Natural killer cell (primary cell): ENCODE measurements around the gene PDE5A. TPM values are rescaled to one million over a fixed set of nuclear protein-coding genes. Genes with fewer than 3 reads are reported as not detected.
"Not testable (repeated sequence)": the region's sequence is repeated elsewhere in the genome, so short reads cannot be mapped to it uniquely, and the experiment has no call there.

ENCODE experiments used
- ATAC-seq, 3 donors: fragments of 150-1000 bp in 2 of 3; fragments of 200-7000 bp in 1 of 3; cut with Tn5 transposase; 1 replicate in 1 of 3; 2 replicates in 2 of 3; pipeline ENCODE4 v1.10.0; 2021; ENCODE audit warnings: mild to moderate bottlenecking in 2 of 3, moderate library complexity in 2 of 3
- DNase-seq, 2 donors: peaks; one replicate each; pipeline versions ENCODE4 v3.0.0 to v3.0.0-alpha.2; 2013 to 2021; ENCODE audit warnings: mixed read lengths in 1 of 2
- H3K27ac ChIP-seq: one replicate; pipeline ENCODE4 v1.5.1; 2013; ENCODE audit warnings: mild to moderate bottlenecking, low read length
- H3K27me3 ChIP-seq: one replicate; pipeline ENCODE4 v1.6.1; 2013; ENCODE audit warnings: low read length; ENCODE audit not compliant: control insufficient read depth, insufficient read depth
- H3K36me3 ChIP-seq: one replicate; pipeline ENCODE4 v1.6.1; 2013; ENCODE audit warnings: low read length; ENCODE audit not compliant: control insufficient read depth, insufficient read depth
- H3K4me1 ChIP-seq: one replicate; pipeline ENCODE4 v1.6.1; 2013; ENCODE audit warnings: low read length; ENCODE audit not compliant: control insufficient read depth, insufficient read depth
- H3K4me3 ChIP-seq: one replicate; pipeline ENCODE4 v1.5.1; 2013; ENCODE audit warnings: low read length
- H3K9me3 ChIP-seq: one replicate; pipeline ENCODE4 v1.6.1; 2013; ENCODE audit warnings: low read length; ENCODE audit not compliant: control insufficient read depth, insufficient read depth
- H3K27ac Mint-ChIP-seq, 2 donors: one replicate each; pipeline ENCODE4 v1.8.0; 2022; ENCODE audit warnings: mild to moderate bottlenecking in 2 of 2, mixed read lengths in 2 of 2, moderate library complexity in 1 of 2
- H3K27me3 Mint-ChIP-seq, 2 donors: one replicate each; pipeline ENCODE4 v1.8.0; 2022; ENCODE audit warnings: low read depth in 2 of 2, mixed read lengths in 2 of 2
- H3K36me3 Mint-ChIP-seq: one replicate; pipeline ENCODE4 v1.8.0; 2022; ENCODE audit warnings: mixed read lengths
- H3K4me1 Mint-ChIP-seq, 2 donors: one replicate each; pipeline ENCODE4 v1.8.0; 2022; ENCODE audit warnings: mixed read lengths in 2 of 2
- H3K4me3 Mint-ChIP-seq: one replicate; pipeline ENCODE4 v1.8.0; 2022; ENCODE audit warnings: mild to moderate bottlenecking, moderate library complexity, mixed read lengths
- H3K9me3 Mint-ChIP-seq, 2 donors: one replicate each; pipeline ENCODE4 v1.8.0; 2022; ENCODE audit warnings: mixed read lengths in 2 of 2
- WGBS: methylation state at CpG from one replicate; pipeline ENCODE4 v1.1.7; 2013; ENCODE audit warnings: missing lambda C conversion rate; ENCODE audit not compliant: insufficient coverage; 5-methylcytosine and 5-hydroxymethylcytosine counted together
- intact Hi-C: fragments of 100-400 bp; cut with micrococcal nuclease; formaldehyde crosslinking; loops from one replicate; pipeline ENCODE4 v1.14.2; 2022
- total RNA-seq, 4 donors: library from RNA; stranded (reverse); fragments of 120-200 nt in 1 of 4; gene quantifications; one replicate each; pipeline versions ENCODE4 v1.2.3 to v1.2.4, GENCODE V29; 2013 to 2022

The PDE5A gene
- total RNA-seq, 3 donors from 2014 or later (not counting 1 experiment from before 2014, with no cell fraction given) = 2.1 to 4.0 (median 2.5) TPM

GRCh38 chr4:119462733-119463132 lies 165.9 kb downstream of the PDE5A start:
- ATAC-seq = peak in 1 of 3 donors; percentile 42
- Mint-ChIP-seq H3K4me3 (peak overlapping the region; percentile 40), H3K27ac (peak overlapping the region; percentile 29 to 58)
- H3K27ac ChIP-seq, intact Hi-C loops, H3K27me3 Mint-ChIP-seq, H3K4me1 ChIP-seq, H3K9me3 ChIP-seq, H3K4me1 Mint-ChIP-seq, H3K4me3 ChIP-seq, H3K36me3 Mint-ChIP-seq, H3K36me3 ChIP-seq, H3K9me3 Mint-ChIP-seq, H3K27me3 ChIP-seq: not testable (repeated sequence)
- WGBS = no CpG with 5 or more reads among the region's 3 CpGs
- DNase-seq = peak in 1 of 2 donors; percentile 69

DNA sequence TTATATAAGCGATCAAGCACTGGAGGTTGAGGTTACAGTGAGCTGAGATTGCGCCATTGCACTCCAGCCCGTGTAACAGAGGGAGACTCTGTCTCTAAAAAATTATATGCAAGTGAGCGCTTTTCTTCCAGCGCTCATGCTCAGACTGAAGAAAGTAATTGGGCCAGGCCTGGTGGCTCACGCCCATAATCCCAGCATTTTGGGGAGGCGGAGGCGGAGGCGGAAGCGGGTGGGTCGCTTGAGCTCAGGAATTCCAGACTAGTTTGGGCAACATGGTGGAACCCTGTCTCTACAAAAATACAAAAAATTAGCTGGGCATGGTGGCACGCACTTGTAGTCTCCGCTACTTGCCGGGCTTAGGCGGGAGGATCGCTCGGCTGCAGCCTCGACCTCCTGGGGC lies 172.9 kb downstream of the PDE5A start:
- WGBS = 82% methylated on average over 18 of the region's 18 CpGs
- H3K36me3 Mint-ChIP-seq, H3K4me1 Mint-ChIP-seq, intact Hi-C loops, H3K9me3 ChIP-seq, H3K27me3 ChIP-seq, H3K9me3 Mint-ChIP-seq, DNase-seq, ATAC-seq, H3K27ac ChIP-seq, H3K27me3 Mint-ChIP-seq, H3K36me3 ChIP-seq, H3K4me3 ChIP-seq: not testable (repeated sequence)
- peak overlapping the region in 1 of 2 donors; percentile 100 for H3K27ac Mint-ChIP-seq
- H3K4me3 Mint-ChIP-seq = peak overlapping the region; percentile 28
- peaks cover 11% of the 10 kb centered on the region for H3K4me1 ChIP-seq

DNA sequence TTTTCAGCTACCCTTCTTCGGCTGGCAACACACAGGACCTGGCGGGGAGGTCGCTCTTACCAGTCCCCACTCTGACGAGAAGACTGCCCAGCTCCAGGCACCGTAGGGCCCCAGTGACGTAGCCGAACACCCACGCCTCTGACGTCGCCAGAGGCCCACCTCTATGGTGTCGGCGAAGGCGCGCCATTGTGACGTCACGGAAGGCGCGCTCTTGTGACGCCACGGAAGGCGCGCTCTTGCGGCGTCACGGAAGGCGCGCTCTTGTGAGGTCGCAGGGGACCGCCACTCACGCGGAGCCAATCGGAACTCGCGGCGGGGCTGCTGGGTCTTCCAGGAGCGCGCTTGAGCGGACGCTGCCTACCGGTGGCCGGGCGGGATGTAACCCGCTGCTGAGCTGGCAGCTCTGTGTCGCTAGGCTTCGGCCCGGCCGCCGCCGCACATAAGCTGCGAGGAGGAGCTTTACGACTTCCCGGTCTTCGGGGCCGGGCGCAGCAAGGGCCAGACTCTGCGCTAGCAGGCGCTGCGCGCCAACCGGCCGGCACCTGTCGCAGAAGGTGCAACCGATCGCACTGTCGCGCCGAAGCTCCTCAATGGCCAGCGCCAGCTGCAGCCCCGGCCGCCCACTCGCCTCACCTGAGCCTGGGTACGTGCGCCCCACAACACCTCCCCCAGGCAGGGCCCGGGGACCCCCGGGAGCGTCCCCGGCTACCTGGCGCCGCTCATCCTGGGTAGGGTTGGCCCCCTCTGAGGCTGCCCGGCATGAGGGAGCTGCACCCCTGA lies 173.9 kb downstream of the PDE5A start:
- H3K4me1 Mint-ChIP-seq, intact Hi-C loops, H3K27me3 ChIP-seq, H3K36me3 Mint-ChIP-seq, H3K9me3 ChIP-seq, H3K27me3 Mint-ChIP-seq, H3K36me3 ChIP-seq, H3K9me3 Mint-ChIP-seq: not testable (repeated sequence)
- peak overlapping the region; percentile 96 to 100 for H3K27ac Mint-ChIP-seq
- under 1% methylated on average over 75 of the region's 80 CpGs for WGBS
- Histone ChIP-seq H3K4me3 (peak overlapping the region; percentile 55), H3K27ac (peak overlapping the region; percentile 96), H3K4me1 (peaks cover 11% of the 10 kb centered on the region)
- DNase-seq (peak; percentile 96 to 97), ATAC-seq (peak; percentile 97 to 100 (median 97))
- H3K4me3 Mint-ChIP-seq = peak overlapping the region; percentile 87

DNA sequence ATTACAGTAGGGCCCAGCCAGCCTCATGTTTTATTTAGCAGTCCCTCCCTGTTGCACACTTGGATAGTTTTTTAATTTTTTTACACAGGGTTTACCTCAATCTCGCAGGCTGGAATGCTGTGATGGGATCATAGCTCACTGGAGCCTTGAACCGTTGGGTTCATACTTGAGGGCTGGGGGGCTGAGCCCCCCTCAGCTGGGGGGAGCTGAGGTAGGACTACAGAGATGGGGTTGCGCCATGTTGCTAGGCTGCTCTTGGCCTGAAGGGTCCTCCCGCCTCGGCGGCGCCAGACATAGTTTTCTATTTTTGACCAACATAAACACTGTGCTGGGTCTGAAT lies 174.5 kb downstream of the PDE5A start:
- H3K36me3 Mint-ChIP-seq, DNase-seq, H3K36me3 ChIP-seq, H3K27me3 Mint-ChIP-seq, H3K27me3 ChIP-seq, H3K9me3 ChIP-seq, H3K4me1 Mint-ChIP-seq, intact Hi-C loops, H3K9me3 Mint-ChIP-seq: not testable (repeated sequence)
- Histone ChIP-seq H3K27ac (peak overlapping the region; percentile 96), H3K4me3 (peak overlapping the region; percentile 55), H3K4me1 (peaks cover 11% of the 10 kb centered on the region)
- under 1% methylated on average over 6 of the region's 7 CpGs for WGBS
- Mint-ChIP-seq H3K27ac (peak overlapping the region; percentile 96 to 100), H3K4me3 (peak overlapping the region; percentile 87)
- ATAC-seq = peak in 2 of 3 donors; percentile 17 to 19

DNA sequence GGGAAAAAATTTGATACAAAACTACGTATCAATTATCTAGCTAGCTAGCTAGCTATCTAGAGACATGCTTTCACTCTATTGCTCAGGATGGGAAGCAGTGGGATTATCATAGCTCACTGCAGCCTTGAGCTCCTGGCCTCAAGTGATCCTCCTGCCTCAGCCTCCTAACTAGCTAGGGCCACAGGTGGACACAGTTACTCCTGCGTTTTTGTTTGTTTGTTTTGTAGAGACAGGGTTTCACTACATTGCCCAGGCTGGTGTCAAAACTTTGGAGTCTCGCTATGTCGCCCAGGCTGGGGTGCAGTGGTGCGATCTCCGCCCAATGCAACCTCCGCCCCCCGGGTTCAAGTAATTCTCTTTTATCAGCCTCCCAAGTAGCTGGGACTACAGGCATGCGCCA lies 175.3 kb downstream of the PDE5A start:
- DNase-seq, intact Hi-C loops: not testable (repeated sequence)
- 98% methylated on average over 7 of the region's 9 CpGs for WGBS

DNA sequence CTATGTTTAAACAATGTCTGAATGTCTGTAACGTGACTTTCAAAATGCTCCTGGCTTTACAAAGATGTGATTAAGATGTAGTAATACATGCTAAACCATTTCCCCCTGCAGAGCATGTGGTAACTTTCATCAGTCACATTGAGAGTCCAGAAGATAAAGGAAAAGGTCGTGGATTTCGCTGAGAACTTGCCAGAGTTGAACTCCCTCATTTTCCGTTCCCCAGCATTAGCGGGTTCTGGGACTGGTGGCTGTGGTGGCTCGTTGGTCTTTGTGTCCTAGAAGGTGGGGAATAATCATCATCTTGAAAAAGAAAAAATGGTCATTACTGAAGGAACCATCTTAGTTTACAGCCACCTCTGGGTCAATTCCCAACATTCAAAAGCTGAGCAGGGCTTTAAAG lies 178.8 kb downstream of the PDE5A start:
- H3K4me3 Mint-ChIP-seq, ATAC-seq, H3K27ac ChIP-seq, H3K36me3 ChIP-seq, H3K4me3 ChIP-seq, intact Hi-C loops, H3K9me3 Mint-ChIP-seq, H3K27ac Mint-ChIP-seq, H3K9me3 ChIP-seq, H3K27me3 Mint-ChIP-seq, DNase-seq, H3K27me3 ChIP-seq, H3K4me1 Mint-ChIP-seq, H3K36me3 Mint-ChIP-seq, H3K4me1 ChIP-seq: not testable (repeated sequence)
- WGBS = 92% methylated on average over 5 of the region's 6 CpGs

More for the DNA sequence above, 175.3 kb downstream of the PDE5A start:
- H3K4me1 ChIP-seq = peaks cover 11% of the 10 kb centered on the region
- H3K4me1 Mint-ChIP-seq, H3K36me3 ChIP-seq, H3K27me3 Mint-ChIP-seq, H3K27me3 ChIP-seq, ATAC-seq, H3K36me3 Mint-ChIP-seq, H3K4me3 ChIP-seq, H3K9me3 ChIP-seq, H3K27ac ChIP-seq, H3K9me3 Mint-ChIP-seq, H3K4me3 Mint-ChIP-seq: not testable (repeated sequence)
- H3K27ac Mint-ChIP-seq = peak overlapping the region in 1 of 2 donors; percentile 48
